ENCODE data around the gene LRTM2. TPM values are rescaled to one million over a fixed set of nuclear protein-coding genes. Genes with fewer than 3 reads are reported as not detected.

Gene LRTM2
- total RNA-seq, 1 experiment from 2014 or later: not detected

DNA sequence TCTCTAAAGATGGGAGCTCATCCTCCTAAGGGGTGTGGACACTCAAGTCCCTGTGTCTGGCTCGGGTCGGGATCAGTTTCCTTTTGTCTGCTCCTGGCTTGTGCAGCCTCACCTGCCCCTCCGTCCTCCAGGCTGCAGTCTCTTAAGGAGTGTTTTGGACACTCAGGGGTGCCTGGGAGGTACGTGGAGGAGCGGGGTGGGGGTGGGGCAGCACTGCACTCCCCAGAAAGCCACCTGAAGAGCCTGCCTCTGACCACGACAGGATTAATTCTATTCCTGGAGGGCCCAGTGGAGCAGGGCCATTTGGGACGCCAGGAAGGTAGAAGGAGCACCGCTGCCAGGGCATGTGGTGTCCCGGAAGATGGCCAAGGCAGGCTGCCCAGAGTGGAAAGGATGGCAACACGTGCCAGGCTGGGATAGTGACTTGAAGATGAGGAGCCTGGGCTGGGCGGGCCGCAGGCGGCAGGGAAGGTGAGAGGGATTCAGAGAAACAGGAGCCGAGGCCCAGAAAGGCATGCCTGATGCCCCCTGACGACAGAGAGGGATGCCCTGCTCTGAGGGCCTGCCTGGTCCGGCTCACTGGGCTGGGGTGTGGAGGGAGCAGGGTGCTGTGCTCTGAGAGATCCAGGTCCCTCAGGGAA, 14.8 kb upstream of the LRTM2 start:
- BruUV-seq (replicated peaks): no TSS peak
- TF ChIP-seq POLR2AphosphoS5 (IDR thresholded peaks at IDR 0.05; ENCODE audit: low read depth, low read length) (no peak), TCF7L2 (IDR thresholded peaks at IDR 0.05; ENCODE audit: low read depth, low read length) (no peak), SIN3A (IDR thresholded peaks at IDR 0.05; ENCODE audit: borderline replicate concordance, insufficient read depth, low read depth, low read length) (no peak)
- TF ChIP-seq, protein P1, sequence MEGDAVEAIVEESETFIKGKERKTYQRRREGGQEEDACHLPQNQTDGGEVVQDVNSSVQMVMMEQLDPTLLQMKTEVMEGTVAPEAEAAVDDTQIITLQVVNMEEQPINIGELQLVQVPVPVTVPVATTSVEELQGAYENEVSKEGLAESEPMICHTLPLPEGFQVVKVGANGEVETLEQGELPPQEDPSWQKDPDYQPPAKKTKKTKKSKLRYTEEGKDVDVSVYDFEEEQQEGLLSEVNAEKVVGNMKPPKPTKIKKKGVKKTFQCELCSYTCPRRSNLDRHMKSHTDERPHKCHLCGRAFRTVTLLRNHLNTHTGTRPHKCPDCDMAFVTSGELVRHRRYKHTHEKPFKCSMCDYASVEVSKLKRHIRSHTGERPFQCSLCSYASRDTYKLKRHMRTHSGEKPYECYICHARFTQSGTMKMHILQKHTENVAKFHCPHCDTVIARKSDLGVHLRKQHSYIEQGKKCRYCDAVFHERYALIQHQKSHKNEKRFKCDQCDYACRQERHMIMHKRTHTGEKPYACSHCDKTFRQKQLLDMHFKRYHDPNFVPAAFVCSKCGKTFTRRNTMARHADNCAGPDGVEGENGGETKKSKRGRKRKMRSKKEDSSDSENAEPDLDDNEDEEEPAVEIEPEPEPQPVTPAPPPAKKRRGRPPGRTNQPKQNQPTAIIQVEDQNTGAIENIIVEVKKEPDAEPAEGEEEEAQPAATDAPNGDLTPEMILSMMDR (IDR thresholded peaks at IDR 0.05): no peak
- TF ChIP-seq, protein P2, sequence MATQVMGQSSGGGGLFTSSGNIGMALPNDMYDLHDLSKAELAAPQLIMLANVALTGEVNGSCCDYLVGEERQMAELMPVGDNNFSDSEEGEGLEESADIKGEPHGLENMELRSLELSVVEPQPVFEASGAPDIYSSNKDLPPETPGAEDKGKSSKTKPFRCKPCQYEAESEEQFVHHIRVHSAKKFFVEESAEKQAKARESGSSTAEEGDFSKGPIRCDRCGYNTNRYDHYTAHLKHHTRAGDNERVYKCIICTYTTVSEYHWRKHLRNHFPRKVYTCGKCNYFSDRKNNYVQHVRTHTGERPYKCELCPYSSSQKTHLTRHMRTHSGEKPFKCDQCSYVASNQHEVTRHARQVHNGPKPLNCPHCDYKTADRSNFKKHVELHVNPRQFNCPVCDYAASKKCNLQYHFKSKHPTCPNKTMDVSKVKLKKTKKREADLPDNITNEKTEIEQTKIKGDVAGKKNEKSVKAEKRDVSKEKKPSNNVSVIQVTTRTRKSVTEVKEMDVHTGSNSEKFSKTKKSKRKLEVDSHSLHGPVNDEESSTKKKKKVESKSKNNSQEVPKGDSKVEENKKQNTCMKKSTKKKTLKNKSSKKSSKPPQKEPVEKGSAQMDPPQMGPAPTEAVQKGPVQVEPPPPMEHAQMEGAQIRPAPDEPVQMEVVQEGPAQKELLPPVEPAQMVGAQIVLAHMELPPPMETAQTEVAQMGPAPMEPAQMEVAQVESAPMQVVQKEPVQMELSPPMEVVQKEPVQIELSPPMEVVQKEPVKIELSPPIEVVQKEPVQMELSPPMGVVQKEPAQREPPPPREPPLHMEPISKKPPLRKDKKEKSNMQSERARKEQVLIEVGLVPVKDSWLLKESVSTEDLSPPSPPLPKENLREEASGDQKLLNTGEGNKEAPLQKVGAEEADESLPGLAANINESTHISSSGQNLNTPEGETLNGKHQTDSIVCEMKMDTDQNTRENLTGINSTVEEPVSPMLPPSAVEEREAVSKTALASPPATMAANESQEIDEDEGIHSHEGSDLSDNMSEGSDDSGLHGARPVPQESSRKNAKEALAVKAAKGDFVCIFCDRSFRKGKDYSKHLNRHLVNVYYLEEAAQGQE (IDR thresholded peaks at IDR 0.05; ENCODE audit: insufficient read depth in 1 of 2, low read depth in 2 of 2, low read length in 1 of 2): no peak
- H3K4me1 ChIP-seq (ENCODE audit: control insufficient read depth, insufficient read depth, low read length): no peaks in the 10 kb centered on the region
- no peak overlapping the region for H3K4me3 ChIP-seq (ENCODE audit: low read depth in 2 of 2, low read length in 2 of 2)
- H3K27me3 ChIP-seq (ENCODE audit: control insufficient read depth, insufficient read depth, low read length): no peaks in the 10 kb centered on the region
- H3K27ac ChIP-seq (ENCODE audit: low read length): no peak overlapping the region
- H3K36me3 ChIP-seq (ENCODE audit: control insufficient read depth, insufficient read depth, low read length): no peaks in the 10 kb centered on the region
- H3K9me3 ChIP-seq (ENCODE audit: control insufficient read depth, insufficient read depth, low read depth, low read length): no peaks in the 10 kb centered on the region
- intact Hi-C loops (cut with micrococcal nuclease; ENCODE audit: unreplicated experiment): no loop called here
- in situ Hi-C loops (cut with HindIII; ENCODE audit: low pct_unique_long_range_greater_than_20kb, low sequenced_read_pairs): no loop called here
- POLR2A ChIA-PET: no interaction called here
- DNase-seq (ENCODE audit: low read depth, low spot score) (no peak), ATAC-seq (no peak)
- CTCF ChIA-PET: no interaction called here

DNA sequence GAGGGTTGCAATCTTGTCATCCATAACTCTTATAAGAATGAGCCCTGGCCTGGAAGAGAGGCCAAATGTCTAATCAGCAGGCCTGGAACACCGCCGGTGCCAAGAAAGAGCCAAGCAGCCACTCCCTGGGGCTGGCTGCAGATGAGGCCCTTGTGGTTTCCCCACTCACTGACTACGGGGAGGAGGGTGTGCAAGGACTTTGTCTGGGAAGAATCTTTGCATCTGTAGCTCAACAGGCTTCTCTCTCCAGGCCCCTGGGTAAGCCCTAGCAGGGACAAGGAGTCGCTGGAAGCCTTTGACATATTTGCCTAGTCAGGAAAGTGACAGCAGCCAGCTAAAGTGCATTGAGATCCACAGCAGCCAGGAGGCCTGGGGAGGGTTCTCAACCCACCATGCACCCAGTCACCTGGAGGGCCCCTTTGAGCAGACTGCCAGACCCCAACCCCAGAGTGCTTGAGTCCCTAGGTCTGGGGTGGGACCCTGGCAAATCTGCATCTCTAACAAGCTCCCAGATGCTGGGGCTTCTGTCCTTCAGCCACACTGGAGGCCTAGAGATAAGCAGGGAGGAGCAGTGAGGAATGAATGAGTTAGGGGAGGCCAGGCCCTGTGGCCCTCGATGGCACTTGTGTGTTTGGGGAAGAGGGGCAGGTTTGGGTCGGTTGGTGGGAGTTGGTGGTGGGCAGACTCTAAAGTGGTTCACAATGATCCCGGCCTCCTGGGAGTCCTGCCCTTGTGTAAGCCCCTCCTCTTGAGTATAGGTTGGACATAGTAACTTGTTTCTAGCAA, 13.9 kb upstream of the LRTM2 start:
- CTCF ChIA-PET: interaction anchor here (1.1 kb wide), 1 partner anchor 133 kb away, joined by 3 read pairs; no protein-coding TSS in a partner anchor
- TF ChIP-seq, protein P2 (IDR thresholded peaks at IDR 0.05; ENCODE audit: insufficient read depth in 1 of 2, low read depth in 2 of 2, low read length in 1 of 2): no peak
- no peak for TF ChIP-seq TCF7L2 (IDR thresholded peaks at IDR 0.05; ENCODE audit: low read depth, low read length)
- TF ChIP-seq, protein P1 (IDR thresholded peaks at IDR 0.05): no peak
- TF ChIP-seq POLR2AphosphoS5 (IDR thresholded peaks at IDR 0.05; ENCODE audit: low read depth, low read length): no peak
- no peak for TF ChIP-seq SIN3A (IDR thresholded peaks at IDR 0.05; ENCODE audit: borderline replicate concordance, insufficient read depth, low read depth, low read length)

More for the DNA sequence above, 13.9 kb upstream of the LRTM2 start:
- DNase-seq (ENCODE audit: low read depth, low spot score) (no peak), ATAC-seq (no peak)
- Histone ChIP-seq H3K27ac (ENCODE audit: low read length) (no peak overlapping the region), H3K4me1 (ENCODE audit: control insufficient read depth, insufficient read depth, low read length) (no peaks in the 10 kb centered on the region), H3K4me3 (ENCODE audit: low read depth in 2 of 2, low read length in 2 of 2) (no peak overlapping the region), H3K36me3 (ENCODE audit: control insufficient read depth, insufficient read depth, low read length) (no peaks in the 10 kb centered on the region), H3K27me3 (ENCODE audit: control insufficient read depth, insufficient read depth, low read length) (no peaks in the 10 kb centered on the region), H3K9me3 (ENCODE audit: control insufficient read depth, insufficient read depth, low read depth, low read length) (no peaks in the 10 kb centered on the region)
- in situ Hi-C loops (cut with HindIII; ENCODE audit: low pct_unique_long_range_greater_than_20kb, low sequenced_read_pairs) (no loop called here), intact Hi-C loops (cut with micrococcal nuclease; ENCODE audit: unreplicated experiment) (no loop called here)
- no TSS peak for BruUV-seq (replicated peaks)
- POLR2A ChIA-PET: no interaction called here
